HG02763 (cell line): ENCODE measurements around the gene PSMA7.
"Not testable (repeated sequence)": the region's sequence is repeated elsewhere in the genome, so short reads cannot be mapped to it uniquely, and the experiment has no call there.

Experiments
- ATAC-seq: cut with Tn5 transposase; IDR thresholded peaks from one replicate; pipeline ENCODE4 v1.9.1; 2021; ENCODE audit warnings: mild to moderate bottlenecking, moderate library complexity; ENCODE audit not compliant: unreplicated experiment

Gene PSMA7

GRCh38 chr20:62156254-62156556 lies 13.0 kb upstream of the PSMA7 start:
- ATAC-seq: no peak

- no peak for ATAC-seq
These were observed 12.4 kb upstream of the PSMA7 start for GRCh38 chr20:62155428-62156253.

- ATAC-seq: no peak
These were observed 8.7 kb upstream of the PSMA7 start for GRCh38 chr20:62151835-62152364.

- ATAC-seq: no peak
These were observed 8.0 kb upstream of the PSMA7 start for GRCh38 chr20:62151225-62151624.

- no peak for ATAC-seq
These were observed 7.0 kb upstream of the PSMA7 start for GRCh38 chr20:62150310-62150575.

GRCh38 chr20:62149532-62150309 lies 6.5 kb upstream of the PSMA7 start:
- no peak for ATAC-seq

- no peak for ATAC-seq
These were observed 5.7 kb upstream of the PSMA7 start for GRCh38 chr20:62148908-62149314.

GRCh38 chr20:62148383-62148782 lies 5.2 kb upstream of the PSMA7 start:
- not testable (repeated sequence) for ATAC-seq

GRCh38 chr20:62147528-62147927 lies 4.3 kb upstream of the PSMA7 start:
- no peak for ATAC-seq

- ATAC-seq: no peak
These were observed 3.9 kb upstream of the PSMA7 start for GRCh38 chr20:62147125-62147524.

GRCh38 chr20:62146019-62146755 lies 3.0 kb upstream of the PSMA7 start:
- ATAC-seq: no peak

- no peak for ATAC-seq
These were observed 2.5 kb upstream of the PSMA7 start for GRCh38 chr20:62145688-62146018.

GRCh38 chr20:62143957-62144825 lies 997 bp upstream of the PSMA7 start:
- ATAC-seq: peak; percentile 19

GRCh38 chr20:62142252-62143080 lies 728 bp downstream of the PSMA7 start:
- peak; percentile 23 for ATAC-seq

- no peak for ATAC-seq
These were observed 1.6 kb downstream of the PSMA7 start for GRCh38 chr20:62141397-62142251.

- no peak for ATAC-seq
These were observed 2.2 kb downstream of the PSMA7 start for GRCh38 chr20:62141043-62141396.

- ATAC-seq: no peak
These were observed 3.6 kb downstream of the PSMA7 start for GRCh38 chr20:62139636-62140035.

GRCh38 chr20:62138912-62139311 lies 4.3 kb downstream of the PSMA7 start:
- ATAC-seq: no peak

- ATAC-seq: no peak
These were observed 5.0 kb downstream of the PSMA7 start for GRCh38 chr20:62138204-62138543.
